HG03432 (cell line): Measurements from ENCODE around the gene PRDM4.
A peak's percentile ranks its signal among the peaks of the same experiment; 100 is the strongest.

Source experiments
- ATAC-seq: cut with Tn5 transposase; IDR thresholded peaks from one replicate; pipeline ENCODE4 v1.9.1; 2021; ENCODE audit warnings: mild to moderate bottlenecking, moderate library complexity; ENCODE audit not compliant: unreplicated experiment

PRDM4 gene

GRCh38 chr12:107760809-107761501 is at the start of gene PRDM4:
Gene PRDM4 (minus strand): TSS chr12:107761137. CDS start chr12:107760515, 622 bp downstream.
- ATAC-seq: peak; percentile 91

GRCh38 chr12:107807471-107808150 is 46.7 kb upstream of the PRDM4 start:
- ATAC-seq: no peak

GRCh38 chr12:107805488-107806180 is 44.7 kb upstream of the PRDM4 start:
- no peak for ATAC-seq

GRCh38 chr12:107803092-107803491 is 42.2 kb upstream of the PRDM4 start:
- ATAC-seq: no peak

- no peak for ATAC-seq
These were observed 40.2 kb upstream of the PRDM4 start for GRCh38 chr12:107801150-107801549.

- no peak for ATAC-seq
These were observed 37.6 kb upstream of the PRDM4 start for GRCh38 chr12:107798580-107798979.

- no peak for ATAC-seq
These were observed 33.5 kb upstream of the PRDM4 start for GRCh38 chr12:107794451-107794850.

GRCh38 chr12:107791465-107792089 is 30.6 kb upstream of the PRDM4 start:
- no peak for ATAC-seq

- ATAC-seq: no peak
These were observed 27.9 kb upstream of the PRDM4 start for GRCh38 chr12:107788690-107789458.

- no peak for ATAC-seq
These were observed 27.3 kb upstream of the PRDM4 start for GRCh38 chr12:107788281-107788680.

GRCh38 chr12:107783406-107784376 is 22.8 kb upstream of the PRDM4 start:
- ATAC-seq: peak; percentile 64

- no peak for ATAC-seq
These were observed 21.1 kb upstream of the PRDM4 start for GRCh38 chr12:107782067-107782466.

- ATAC-seq: no peak
These were observed 19.4 kb upstream of the PRDM4 start for GRCh38 chr12:107780298-107780697.

- peak; percentile 64 for ATAC-seq
These were observed 18.3 kb upstream of the PRDM4 start for GRCh38 chr12:107779077-107779831.

- no peak for ATAC-seq
These were observed 17.6 kb upstream of the PRDM4 start for GRCh38 chr12:107778383-107779025.

- ATAC-seq: no peak
These were observed 15.2 kb upstream of the PRDM4 start for GRCh38 chr12:107776171-107776570.

- ATAC-seq: no peak
These were observed 14.3 kb upstream of the PRDM4 start for GRCh38 chr12:107775093-107775721.
